Breast epithelium (tissue), 4 donors: ENCODE results near the gene ATP8B3. TPM values are rescaled to one million over a fixed set of nuclear protein-coding genes. Genes with fewer than 3 reads are reported as not detected.

Source experiments
- DNase-seq, 2 donors: peaks; one replicate each; pipeline ENCODE4 v3.0.0-alpha.2; 2019; ENCODE audit warnings: low spot score in 2 of 2
- H3K27ac ChIP-seq, 2 donors: fragments of 200-600 bp; sonication (generic) in 1 of 2; one replicate each; pipeline ENCODE4 v1.5.1; 2016 to 2019; ENCODE audit warnings: mild to moderate bottlenecking in 1 of 2
- H3K27me3 ChIP-seq, 2 donors: fragments of 200-600 bp; sonication (generic) in 1 of 2; one replicate each; pipeline versions ENCODE4 v1.5.1 to v1.6.0; 2017 to 2019; ENCODE audit warnings: control low read depth in 1 of 2, mild to moderate bottlenecking in 1 of 2
- H3K36me3 ChIP-seq: fragments of 200-600 bp; one replicate; pipeline ENCODE4 v1.5.1; 2019
- H3K4me1 ChIP-seq, 2 donors: fragments of 200-600 bp; sonication (generic); one replicate each; pipeline ENCODE4 v1.5.1; 2016 to 2019; ENCODE audit warnings: control low read depth in 1 of 2
- H3K4me3 ChIP-seq, 3 donors: fragments of 200-600 bp; sonication (generic); 1 replicate in 2 of 3; 2 replicates in 1 of 3; pipeline ENCODE4 v1.5.1; 2016 to 2019; ENCODE audit warnings: mild to moderate bottlenecking in 3 of 3, moderate library complexity in 2 of 3
- H3K9me3 ChIP-seq, 2 donors: fragments of 200-600 bp; sonication (generic) in 1 of 2; one replicate each; pipeline ENCODE4 v1.5.1; 2016 to 2019; ENCODE audit warnings: control low read depth in 1 of 2
- CTCF ChIP-seq, 3 donors: fragments of 450-650 bp; IDR thresholded peaks; one replicate each; pipeline ENCODE4 v1.5.1; 2016 to 2017; ENCODE audit warnings: antibody characterized with exemption in 3 of 3, mild to moderate bottlenecking in 3 of 3, moderate library complexity in 3 of 3
- POLR2A ChIP-seq: fragments of 450-650 bp; IDR thresholded peaks from one replicate; pipeline ENCODE4 v1.6.1; 2016; ENCODE audit warnings: antibody characterized with exemption, mild to moderate bottlenecking, moderate library complexity
- POLR2AphosphoS5 ChIP-seq, 3 donors: sonication (generic); formaldehyde crosslinking; IDR thresholded peaks; one replicate each; pipeline ENCODE4 v1.6.1; 2017; ENCODE audit warnings: antibody characterized with exemption in 3 of 3
- intact Hi-C: fragments of 100-400 bp; cut with DNase I; formaldehyde crosslinking; loops from one replicate; pipeline ENCODE4 v1.15.1; 2023; ENCODE audit warnings: low total_unique reads
- total RNA-seq, 3 donors: library from RNA; depleted of rRNA; stranded (reverse); fragments of >200 nt; gene quantifications; one replicate each; pipeline ENCODE4 v1.1.0, GENCODE V29; 2016

The ATP8B3 gene
- total RNA-seq, 3 donors from 2014 or later: 0.66 to 1.4 (median 1.0) TPM

DNA sequence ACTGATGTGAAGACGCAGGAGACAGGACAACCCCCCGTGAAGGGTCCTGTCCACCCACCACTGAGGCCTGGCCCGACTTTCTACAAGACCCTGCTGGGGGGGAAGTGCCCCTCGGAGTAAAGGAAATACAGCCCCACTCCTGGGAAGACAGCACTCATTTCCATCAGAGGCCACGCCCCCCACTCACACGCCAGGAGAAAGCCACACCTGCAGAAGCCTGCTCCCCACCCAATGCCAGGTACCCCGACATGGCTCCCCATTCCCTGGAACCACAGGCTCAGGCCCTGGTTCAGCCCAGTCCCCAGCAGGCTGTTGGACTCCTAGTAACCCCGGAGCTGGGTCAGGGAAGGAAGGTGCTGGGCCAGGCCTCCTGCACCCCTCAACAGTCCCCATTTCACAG is 10.9 kb upstream of the ATP8B3 start:
- H3K36me3 ChIP-seq: peaks cover 10% of the 10 kb centered on the region
- intact Hi-C loops: no loop called here

DNA sequence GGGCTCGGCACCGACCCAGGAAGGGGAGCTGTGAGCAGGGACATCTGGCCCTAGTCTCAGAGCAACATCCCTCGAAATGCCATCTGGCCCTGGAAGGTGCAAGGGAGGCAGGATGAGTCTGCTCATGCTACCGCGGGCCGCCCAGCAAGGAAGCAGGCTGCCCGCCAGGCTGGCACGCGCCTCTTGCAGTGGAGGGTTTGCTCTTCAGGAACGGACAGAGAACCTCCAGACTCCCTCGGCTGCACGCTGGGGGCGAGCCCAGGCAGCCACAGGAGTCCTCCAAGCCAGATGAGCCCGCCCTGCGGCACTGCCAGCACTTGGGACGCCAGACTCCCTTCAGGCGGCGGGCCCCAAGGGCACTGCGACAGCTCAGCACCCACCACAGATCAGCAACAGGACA is 10.1 kb upstream of the ATP8B3 start:
- no peaks in the 10 kb centered on the region for H3K27me3 ChIP-seq
- DNase-seq: no peak
- peaks cover 0 to 4% of the 10 kb centered on the region in 2 donors for H3K4me1 ChIP-seq
- peaks cover 11% of the 10 kb centered on the region for H3K36me3 ChIP-seq
- intact Hi-C loops: no loop called here
- H3K4me3 ChIP-seq: no peak overlapping the region
- no peak overlapping the region for H3K27ac ChIP-seq
- TF ChIP-seq CTCF (IDR thresholded peaks at IDR 0.05) (no peak), POLR2A (no peak), POLR2AphosphoS5 (IDR thresholded peaks at IDR 0.05) (no peak)
- no peaks in the 10 kb centered on the region for H3K9me3 ChIP-seq

More for the DNA sequence above, 10.9 kb upstream of the ATP8B3 start:
- peaks cover 0 to 4% of the 10 kb centered on the region in 2 donors for H3K4me1 ChIP-seq
- no peak for TF ChIP-seq CTCF (IDR thresholded peaks at IDR 0.05)
- TF ChIP-seq POLR2A: no peak
- no peak for TF ChIP-seq POLR2AphosphoS5 (IDR thresholded peaks at IDR 0.05)
- no peak overlapping the region for H3K27ac ChIP-seq
- H3K9me3 ChIP-seq: no peaks in the 10 kb centered on the region
- H3K27me3 ChIP-seq: no peaks in the 10 kb centered on the region
- H3K4me3 ChIP-seq: no peak overlapping the region
- no peak for DNase-seq

DNA sequence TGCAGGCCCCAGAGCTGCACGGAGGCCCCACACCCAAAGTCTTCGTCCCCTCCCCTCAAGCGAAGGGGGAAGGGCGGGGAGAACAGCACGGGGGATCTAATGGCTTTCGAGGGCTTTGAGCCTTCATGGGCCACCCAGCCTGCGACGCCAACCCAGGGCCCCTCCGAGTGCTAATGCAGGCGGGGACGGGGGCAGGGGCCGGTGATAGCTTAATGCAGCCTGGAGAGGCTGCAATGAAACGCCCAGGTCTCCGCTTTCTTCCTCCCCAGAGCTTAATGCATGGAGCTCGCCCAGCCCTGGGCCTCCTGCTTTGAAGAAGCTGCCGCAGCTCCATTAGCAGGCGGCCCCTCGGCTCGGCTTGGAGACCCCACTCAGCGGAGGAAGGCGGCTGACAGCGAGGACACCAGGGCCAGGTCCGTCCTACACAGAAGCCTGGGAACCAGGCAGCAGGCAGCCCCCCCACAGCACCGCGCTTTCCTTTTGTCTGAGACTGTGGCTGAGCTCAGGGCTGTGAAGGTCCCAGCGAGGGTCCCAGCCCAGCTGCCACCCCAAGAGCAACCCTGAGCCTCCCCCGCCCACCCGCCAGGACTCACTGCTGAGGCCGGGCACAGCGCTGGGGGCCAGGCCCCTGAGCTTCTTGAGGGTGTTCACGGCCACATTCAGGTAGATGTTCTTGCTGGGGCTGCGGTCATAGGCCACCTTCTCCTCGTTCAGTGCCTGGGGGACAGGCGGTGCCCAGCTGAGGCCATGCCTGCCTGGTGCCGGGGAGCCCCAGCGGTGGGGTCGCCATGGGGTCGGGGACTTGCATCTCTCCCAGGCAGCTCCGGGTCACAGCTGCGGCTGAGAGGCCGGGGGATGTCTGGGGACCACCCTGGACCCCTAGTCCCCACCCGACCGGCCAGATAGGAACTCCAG is 7.5 kb upstream of the ATP8B3 start:
- Histone ChIP-seq H3K4me1 (no peaks in the 10 kb centered on the region), H3K9me3 (no peaks in the 10 kb centered on the region), H3K27ac (no peak overlapping the region), H3K36me3 (peaks cover 19% of the 10 kb centered on the region), H3K4me3 (no peak overlapping the region), H3K27me3 (no peaks in the 10 kb centered on the region)
- TF ChIP-seq POLR2AphosphoS5 (IDR thresholded peaks at IDR 0.05): no peak
- no peak for TF ChIP-seq POLR2A
- no peak for TF ChIP-seq CTCF (IDR thresholded peaks at IDR 0.05)
- DNase-seq: no peak
- intact Hi-C loops: no loop called here

- Histone ChIP-seq H3K27me3 (no peaks in the 10 kb centered on the region), H3K4me1 (no peaks in the 10 kb centered on the region), H3K36me3 (peaks cover 19% of the 10 kb centered on the region), H3K9me3 (no peaks in the 10 kb centered on the region), H3K27ac (no peak overlapping the region), H3K4me3 (no peak overlapping the region)
- no peak for DNase-seq
- intact Hi-C loops: no loop called here
- TF ChIP-seq CTCF (IDR thresholded peaks at IDR 0.05) (no peak), POLR2AphosphoS5 (IDR thresholded peaks at IDR 0.05) (no peak), POLR2A (no peak)
These were observed 6.6 kb upstream of the ATP8B3 start for GRCh38 chr19:1818549-1819195.
